HG02759 (cell line): Measurements from ENCODE around the gene PPIL1.
"Not testable (repeated sequence)": the region's sequence is repeated elsewhere in the genome, so short reads cannot be mapped to it uniquely, and the experiment has no call there.

Source experiments
- ATAC-seq: cut with Tn5 transposase; IDR thresholded peaks from one replicate; pipeline ENCODE4 v1.9.1; 2021; ENCODE audit warnings: mild to moderate bottlenecking, moderate library complexity; ENCODE audit not compliant: unreplicated experiment

Gene PPIL1

DNA sequence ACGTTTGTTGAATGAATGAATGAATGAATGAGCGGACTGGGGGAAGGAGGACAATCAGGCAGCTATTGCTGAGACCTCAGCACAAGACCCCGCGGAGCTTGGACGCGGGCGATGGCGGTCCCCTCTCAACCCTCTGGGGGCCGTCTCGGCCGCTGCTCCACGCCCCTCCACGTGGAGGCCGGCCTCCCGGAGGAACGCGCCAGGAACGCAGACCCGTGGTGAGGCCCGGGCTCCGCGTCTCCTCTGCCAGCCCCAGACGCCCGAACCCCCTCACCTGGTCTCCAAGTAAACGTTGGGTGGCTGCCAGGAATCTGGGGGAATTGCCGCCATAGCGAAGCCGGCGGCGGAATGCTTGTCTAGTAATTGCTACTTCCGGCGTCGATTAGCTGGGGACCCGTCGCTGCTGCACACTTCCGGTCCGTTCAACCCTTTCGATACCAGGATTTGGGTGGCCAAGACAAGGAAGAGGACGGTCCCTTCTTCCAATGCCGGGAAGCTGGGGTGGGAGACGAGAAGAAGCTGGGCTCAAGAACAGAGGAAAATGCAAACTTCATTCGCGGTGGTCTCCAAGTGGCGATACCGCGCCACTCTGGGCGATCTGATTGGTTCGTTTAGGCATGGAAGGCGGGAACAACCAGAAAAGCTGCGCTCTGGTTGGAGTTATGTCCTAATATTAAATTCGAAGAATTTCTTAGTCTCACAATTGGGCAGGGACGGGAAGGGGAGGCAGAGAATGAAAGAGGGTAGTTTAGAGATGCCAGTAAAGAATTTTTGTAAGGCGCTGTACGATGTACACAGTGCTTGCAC lies at the start of gene PPIL1:
Gene PPIL1 (minus strand): TSS at position 361 of the 807 bp plus-strand sequence. CDS start 31 bp downstream, at position 330.
- peak; percentile 82 for ATAC-seq

DNA sequence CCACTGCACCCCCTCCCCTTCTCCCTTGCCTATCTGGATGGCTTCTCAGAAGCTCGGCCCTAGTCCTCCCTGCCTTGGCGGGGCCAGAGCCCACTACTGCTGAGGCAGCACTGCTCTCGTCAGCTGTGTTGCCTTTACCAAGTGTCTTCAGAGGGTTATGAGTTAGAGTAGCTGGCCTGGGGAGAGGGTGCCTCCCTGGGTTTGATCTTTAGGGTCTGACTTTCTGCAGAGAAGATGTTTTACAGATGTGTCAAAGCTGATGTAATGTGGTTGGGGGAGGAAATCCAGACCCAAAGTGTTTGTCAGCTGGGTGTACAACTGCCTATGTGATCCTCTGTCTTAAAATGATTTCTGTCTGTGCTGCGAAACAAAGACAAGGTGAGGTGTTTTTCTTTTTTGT lies 49.5 kb upstream of the PPIL1 start:
- no peak for ATAC-seq

DNA sequence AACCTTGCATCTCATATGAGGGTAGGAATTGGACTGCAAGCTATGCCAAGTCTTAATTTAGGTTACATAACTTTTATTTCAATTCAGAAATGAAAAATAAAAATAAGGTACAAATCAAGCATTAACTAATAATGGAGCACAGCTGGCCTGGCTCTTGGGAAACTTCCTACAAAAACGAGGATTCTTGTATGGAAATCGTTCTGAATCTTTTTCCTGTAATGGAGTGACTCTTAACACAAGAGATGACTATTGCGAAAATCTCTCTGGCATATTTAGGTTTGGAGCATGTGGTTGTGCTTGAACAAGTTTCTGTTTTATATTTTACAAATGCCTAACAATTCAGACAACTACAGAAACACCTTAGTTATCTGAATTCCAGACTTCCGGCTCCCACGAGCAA lies 45.9 kb upstream of the PPIL1 start:
- no peak for ATAC-seq

DNA sequence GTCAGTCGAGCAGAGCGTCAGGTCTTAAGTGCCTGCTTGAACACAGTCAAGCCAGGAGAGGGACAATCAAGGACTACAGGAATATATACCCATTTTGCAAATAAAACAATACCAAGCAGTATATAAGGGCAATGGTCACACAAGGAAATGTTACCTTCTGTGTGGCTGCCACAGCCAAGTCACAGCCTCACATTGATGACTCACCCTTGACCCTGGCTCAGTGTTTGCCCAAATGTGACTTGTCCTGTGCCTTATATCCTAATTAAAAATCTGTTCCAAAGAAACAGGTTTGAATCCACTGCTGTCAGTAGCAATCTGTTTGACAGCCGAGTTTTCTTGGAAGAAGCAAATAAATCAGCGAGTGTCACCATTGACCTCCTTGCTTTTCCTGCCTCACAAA lies 45.4 kb upstream of the PPIL1 start:
- no peak for ATAC-seq

DNA sequence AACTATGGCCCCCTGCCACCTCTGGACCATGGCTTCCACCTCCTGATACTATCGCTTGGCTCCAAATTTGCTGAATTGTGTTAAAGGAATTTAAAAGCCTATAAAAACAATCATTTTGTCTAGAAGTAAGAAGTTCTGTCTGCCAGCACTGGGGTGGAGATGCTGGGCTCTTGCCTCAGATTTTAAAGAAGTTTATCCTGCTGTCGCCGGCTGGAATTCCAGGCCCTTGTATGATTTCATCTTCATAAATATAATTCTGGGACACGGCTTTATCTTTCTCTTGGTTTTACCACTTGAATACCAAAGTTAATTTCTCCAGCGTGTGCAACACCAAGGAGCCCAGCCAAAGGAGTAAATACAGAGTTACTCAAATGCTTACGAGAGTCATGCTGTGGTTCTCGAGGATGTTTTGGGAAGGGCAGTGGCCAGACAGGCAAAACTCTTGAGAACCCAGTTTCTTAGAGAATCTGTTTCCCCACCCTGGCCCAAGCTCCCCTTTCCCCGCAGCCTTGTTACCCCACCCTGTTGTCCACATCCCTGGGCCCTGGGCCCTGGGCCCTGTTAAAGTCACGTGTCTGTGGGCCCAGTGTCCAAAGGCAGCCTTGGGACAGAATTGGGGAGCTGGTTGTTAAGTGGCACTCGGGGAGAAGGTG lies 43.1 kb upstream of the PPIL1 start:
- no peak for ATAC-seq

DNA sequence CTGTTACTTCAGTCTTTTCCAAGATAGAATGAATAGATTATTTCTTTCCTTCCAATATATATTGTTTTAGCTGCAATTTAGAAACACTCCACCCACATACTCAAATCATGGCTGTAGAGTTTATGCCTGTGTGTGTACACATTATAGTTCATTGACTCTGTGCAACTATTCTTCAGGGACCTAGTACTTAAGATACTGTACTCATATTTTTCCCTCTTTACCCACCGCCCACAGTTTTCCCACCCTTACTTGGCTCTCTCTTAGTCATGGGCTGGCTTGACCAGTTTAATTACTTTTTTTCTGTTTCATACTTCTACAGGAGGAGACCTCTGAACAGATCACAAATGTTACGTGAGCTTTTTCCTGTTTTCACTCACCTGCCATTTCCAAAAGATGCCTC lies 41.5 kb upstream of the PPIL1 start:
- no peak for ATAC-seq

DNA sequence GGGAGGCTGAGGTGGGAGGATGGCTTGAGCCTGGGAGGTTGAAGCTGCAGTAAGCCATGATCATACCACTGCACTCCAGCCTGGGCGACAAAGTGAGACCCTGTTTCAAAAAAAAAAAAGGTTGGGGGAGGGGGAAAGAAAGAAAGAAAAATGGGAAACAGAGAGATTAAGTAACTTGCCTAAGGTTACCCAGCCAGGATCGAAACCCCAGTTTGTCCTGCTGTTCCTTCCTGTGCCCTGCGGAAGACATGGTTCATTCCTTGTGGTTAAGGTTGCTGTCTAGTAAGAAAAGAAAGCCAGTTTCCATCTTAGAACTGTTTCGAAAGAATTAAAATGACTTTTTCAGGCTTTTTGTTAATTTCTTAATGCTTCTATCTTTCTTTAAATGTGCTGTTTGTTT lies 41.0 kb upstream of the PPIL1 start:
- ATAC-seq = no peak

DNA sequence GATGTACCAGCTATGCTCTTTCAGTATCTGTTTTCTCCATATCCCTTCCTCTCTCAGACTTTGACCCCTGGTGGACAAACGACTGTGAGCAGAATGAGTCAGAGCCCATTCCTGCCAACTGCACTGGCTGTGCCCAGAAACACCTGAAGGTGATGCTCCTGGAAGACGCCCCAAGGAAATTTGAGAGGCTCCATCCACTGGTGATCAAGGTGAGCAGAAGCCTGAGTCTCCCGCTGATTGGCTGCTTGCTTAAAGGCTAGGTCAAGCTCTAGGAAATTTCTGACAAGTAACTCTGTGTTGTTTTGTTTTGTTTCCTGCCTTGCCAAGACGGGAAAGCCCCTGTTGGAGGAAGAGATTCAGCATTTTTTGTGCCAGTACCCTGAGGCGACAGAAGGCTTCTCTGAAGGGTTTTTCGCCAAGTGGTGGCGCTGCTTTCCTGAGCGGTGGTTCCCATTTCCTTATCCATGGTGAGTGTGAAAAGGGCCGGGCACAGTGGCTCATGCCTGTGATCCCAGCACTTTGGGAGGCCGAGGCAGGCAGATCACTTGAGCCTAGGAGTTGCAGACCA lies 39.7 kb upstream of the PPIL1 start:
- no peak for ATAC-seq

DNA sequence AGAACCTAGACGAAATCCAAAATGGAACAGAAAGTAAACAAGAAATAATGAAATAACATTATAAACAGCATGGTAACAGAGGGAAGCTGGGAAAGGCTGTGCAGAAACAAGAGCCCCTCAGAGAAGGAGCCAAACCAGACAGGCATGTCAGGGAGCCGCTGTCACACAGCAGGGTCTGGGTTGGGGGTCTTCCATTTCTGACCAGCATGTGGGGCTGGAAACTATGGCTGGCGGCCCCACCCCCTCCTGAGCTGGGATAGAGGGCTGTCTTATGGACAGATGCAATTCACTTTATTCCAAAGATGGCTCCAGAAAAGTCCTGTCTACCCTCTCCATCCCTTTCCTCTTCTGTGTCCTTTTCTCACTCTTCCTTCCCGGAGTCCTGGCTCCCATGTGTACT lies 38.5 kb upstream of the PPIL1 start:
- ATAC-seq = no peak

DNA sequence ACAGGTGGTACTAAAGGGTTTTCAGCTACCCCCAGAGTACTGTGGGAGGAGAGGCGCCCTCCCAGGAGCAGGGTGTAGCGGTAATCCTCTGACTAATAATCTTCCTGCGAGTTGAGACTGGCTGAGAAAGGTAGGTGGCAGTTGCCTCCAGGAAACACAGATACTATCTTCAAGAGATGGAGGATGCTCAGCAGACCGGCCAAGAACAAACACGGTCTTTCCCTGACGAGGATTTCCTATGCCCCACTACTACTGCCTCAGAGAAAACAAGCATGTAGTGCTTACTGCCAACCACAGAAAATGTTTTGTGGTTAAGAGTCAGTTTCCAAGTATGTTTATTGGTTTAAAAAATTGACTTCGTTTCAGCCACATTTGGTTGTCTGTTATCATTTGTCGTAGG lies 38.0 kb upstream of the PPIL1 start:
- peak; percentile 88 for ATAC-seq

DNA sequence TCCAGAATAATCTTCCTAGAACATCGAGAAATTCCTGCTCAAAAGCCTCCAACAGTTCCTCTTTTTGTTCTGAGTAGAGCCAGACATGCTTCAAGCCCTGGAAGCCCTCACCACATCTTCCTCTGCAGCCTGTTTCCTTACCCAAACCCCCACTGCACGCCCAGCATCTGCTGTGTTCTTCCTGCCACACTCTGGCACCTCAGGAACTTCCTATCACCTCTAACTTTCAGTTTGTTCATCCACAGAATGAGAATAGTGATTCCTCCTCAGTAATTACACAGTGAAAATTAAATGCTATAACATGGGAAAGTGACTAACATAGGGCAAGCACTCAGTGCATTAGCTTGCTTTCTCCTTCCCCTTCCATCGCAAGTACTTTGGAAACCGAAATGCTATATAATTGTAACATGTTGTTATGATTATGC lies 37.4 kb upstream of the PPIL1 start:
- peak; percentile 30 for ATAC-seq

DNA sequence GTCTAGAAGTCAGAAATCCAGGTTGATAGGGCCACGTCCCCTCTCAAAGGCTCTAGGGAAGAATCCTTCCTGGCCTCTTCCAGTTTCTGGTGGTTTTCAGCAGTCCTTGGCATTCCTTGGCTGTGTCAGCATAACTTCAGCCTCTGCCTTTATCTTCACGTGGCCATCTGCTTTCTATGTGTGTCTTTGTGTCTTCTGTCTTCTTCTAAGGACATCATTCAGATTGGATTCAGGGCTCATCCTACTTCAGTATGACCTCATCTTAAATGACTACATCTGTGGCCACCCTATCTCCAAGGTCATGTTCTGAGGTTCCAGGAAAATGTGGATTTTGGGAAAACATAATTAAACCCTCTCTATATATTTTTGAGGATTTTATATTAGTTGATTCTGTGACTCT lies 34.1 kb upstream of the PPIL1 start:
- no peak for ATAC-seq

DNA sequence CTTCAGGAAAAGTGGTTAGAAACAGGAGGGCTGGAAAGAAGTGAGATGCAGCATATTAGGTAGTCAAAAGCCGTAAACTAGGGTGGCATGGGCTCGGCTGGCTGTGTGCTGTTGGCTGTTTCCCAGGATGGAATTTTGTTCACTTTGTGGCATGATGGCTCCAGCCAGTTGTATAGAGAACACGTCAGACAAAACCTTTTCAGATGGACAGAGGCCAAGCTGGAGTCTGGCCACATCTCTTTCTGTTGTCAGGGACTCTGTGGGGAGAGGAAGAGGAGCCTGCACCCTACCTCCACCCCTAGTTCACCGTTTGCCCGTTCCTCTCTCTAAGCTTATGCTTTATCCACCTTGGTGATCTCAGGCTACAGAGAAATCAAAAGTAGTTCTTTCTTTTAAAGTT lies 33.2 kb upstream of the PPIL1 start:
- no peak for ATAC-seq

DNA sequence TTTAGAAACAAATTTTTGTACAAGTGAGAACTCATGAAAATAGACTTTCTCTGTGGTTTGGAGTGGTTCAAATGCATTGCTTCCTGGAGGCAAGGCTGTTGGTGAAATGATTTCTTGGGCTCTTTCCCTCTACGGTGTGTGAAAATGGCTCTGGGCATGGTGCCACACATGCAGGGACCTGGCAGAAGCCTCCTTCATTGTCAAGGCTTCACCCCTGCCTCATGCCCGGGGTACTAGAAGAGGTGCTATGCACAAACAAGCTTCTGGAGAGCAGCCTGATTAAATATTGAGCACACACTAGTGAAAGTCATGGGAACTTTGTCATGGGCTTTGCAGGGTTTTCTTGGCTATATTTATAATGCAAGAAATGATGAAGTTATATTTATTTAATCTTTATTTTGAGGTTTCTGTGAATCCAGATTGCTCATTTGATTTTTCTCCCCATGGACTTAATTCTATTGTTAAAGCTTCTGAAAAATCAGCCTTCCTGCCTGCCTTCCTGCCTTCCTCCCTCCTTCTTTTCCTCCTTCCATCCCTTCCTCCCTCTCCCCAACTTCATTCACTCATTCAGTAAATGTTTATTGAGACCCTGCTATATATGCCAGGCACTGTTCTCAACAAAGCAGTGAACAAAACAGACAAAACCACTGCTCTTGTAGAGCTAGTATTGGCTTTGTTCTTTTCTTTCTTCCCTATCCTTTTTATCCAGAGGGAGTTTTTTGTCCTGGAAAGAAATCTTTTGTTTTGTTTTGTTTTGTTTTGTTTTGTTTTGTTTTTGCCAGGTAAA lies 32.1 kb upstream of the PPIL1 start:
- no peak for ATAC-seq

DNA sequence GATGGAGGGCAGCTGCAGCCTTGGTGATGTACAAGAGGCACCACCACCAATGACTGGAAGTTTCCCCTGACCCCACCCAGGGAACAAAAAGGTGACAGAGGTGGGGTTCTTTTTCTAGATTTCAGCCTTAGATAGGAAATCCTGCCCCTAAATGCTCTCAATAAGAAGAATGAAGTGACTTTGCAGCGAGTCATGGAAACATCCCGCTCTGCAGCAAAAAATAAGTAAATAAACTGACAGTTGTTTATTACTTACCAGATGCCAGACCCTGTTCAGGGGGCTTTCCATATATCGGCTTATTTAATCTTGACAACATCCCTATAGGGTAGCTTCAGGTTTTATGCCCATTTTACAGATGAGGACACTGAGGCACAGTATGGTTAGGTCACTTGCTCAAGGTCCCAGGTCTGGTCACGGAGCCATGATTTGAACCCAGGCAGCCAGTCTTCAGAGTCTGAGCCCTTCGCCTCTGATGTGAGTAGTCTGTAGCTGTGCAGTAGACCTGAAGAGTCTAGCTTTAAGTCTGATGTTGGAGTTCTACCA lies 30.3 kb upstream of the PPIL1 start:
- ATAC-seq = no peak

DNA sequence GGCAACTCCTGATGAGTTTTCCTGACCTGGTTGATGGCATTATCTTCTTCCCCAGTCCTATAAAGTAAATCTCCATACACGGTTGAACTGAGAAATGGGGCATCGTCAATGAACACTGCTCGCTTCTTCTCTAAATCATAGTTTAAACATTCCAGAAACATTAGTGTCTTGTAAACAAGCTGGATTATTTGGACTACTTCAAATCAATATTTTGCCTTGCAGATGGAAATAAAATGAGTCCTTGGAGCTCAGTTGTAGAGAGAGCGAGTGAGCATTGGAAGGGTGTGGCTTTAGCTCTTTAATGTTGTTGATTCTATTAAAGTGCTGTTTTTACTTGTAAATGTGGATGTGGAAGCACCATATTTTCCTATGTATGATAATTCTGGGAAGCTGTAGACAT lies 29.5 kb upstream of the PPIL1 start:
- ATAC-seq = no peak

DNA sequence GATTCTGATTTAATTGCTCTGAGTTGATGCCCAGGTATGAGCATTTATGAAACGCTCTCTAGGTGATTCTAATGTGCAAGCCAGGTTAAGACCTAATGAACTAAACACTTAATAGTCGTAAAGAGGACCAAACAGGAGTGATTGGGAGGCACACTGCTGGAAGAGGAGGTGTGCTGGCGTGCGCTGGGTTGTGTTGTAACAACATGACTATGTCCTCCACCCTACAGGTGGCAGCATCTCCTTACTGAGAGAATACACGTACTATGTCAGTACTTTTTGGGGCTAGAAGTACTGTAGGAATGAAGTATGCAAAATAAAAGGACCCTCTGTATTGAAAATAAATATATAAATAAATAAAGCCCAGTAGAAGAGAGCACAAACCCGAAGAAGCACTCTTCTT lies 23.0 kb upstream of the PPIL1 start:
- ATAC-seq = no peak

DNA sequence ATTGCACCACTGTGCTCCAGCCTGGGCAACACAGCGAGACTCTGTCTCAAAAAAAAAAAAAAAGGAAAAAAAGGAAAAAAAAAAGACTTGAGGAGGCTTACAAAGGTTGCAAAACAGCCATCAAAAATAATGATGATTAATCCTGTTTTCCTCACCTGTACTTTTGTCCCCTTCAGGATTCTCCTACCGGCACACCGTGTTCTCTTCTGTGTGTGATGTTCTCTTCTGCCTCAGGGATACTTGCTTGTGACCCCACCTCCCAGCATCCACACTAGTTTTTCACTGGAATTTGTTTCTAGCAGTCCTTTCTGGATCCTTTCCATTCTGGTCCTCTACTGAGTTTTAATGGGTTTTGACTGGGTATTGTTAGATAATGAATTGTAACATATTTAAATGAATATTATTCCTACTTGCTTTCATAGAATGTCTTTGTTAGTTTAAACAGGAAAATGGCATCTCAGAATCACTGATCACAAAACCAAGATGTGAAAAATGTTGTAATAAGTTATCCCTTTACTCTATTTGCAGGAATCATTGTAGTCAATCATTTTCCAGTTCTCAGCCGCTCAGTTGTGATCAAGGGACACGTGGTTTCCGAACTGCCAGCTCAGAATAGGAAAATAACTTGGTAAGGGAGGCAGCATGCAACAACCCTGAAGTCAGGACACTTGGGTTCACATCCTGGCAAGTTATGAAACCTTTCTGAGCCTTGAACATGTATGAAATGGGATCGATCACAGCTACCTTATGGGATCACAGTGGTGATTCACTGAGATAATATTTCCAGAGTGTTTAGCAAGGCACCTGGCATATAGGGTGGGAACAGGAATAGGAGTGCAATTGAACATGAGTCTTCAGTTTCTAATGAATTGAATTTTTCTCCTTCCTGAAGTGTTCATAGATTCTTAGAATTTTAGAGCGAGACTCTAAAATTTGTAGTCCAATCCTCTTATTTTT lies 19.7 kb upstream of the PPIL1 start:
- no peak for ATAC-seq

DNA sequence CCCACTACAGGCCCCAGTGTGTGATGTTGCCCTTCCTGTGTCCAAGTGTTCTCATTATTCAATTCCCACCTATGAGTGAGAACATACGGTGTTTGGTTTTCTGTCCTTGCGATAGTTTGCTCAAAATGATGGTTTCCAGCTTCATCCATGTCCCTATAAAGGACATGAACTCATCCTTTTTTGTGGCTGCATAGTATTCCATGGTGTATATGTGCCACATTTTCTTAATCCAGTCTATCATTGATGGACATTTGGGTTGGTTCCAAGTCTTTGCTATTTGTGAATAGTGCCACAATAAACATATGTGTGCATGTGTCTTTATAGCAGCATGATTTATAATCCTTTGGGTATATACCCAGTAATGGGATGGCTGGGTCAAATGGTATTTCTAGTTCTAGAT lies 16.6 kb upstream of the PPIL1 start:
- not testable (repeated sequence) for ATAC-seq

DNA sequence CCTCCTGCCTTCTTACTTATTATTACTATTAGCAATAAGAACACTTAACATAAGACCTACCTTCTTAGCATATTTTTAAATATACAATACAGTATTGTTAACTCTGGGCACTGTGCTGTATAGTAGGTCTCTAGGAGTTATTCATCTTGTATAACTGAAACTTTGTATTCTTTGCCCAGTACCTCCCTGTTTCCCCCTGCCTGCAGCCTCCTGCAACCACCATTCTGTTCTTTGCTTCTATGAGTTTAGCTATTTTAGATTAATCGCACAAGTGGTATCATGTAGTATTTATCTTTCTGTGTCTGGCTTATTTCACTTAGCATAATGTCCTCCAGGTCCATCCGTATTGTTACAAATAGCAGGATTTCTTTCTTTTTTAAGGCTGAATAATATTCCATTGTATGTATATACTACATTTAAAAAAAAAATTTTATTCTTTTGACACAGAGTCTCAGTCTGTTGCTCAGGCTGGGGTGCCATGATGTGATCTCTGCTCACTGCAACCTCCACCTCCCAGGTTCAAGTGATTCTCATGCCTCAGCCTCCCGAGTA lies 15.6 kb upstream of the PPIL1 start:
- no peak for ATAC-seq
